PFSK-1 (cell line): Measurements from ENCODE around the gene TMOD2.

Experiments
- POLR2AphosphoS5 ChIP-seq: IDR thresholded peaks from 2 replicates; pipeline ENCODE4 v1.6.1; 2012; ENCODE audit warnings: low read depth, mild to moderate bottlenecking, control low read depth, low read length, moderate library complexity
- SIN3A ChIP-seq: IDR thresholded peaks from 2 replicates; pipeline ENCODE4 v1.6.1; 2012; ENCODE audit warnings: mild to moderate bottlenecking, low read length, moderate library complexity, borderline replicate concordance; ENCODE audit not compliant: insufficient read depth
- TAF1 ChIP-seq: IDR thresholded peaks from 2 replicates; pipeline ENCODE4 v1.6.1; 2012; ENCODE audit warnings: low read length, control low read depth, borderline replicate concordance; ENCODE audit not compliant: insufficient read depth

GRCh38 chr15:51830276-51830806, 78.9 kb downstream of the TMOD2 start:
- TF ChIP-seq POLR2AphosphoS5: no peak
- TF ChIP-seq TAF1: no peak
- peak; percentile 68; the same call in 1 of the 2 replicates for TF ChIP-seq SIN3A
